Endothelial cell of hepatic sinusoid (primary cell): ENCODE results near the gene TENT4B.
"Not testable (repeated sequence)": the region's sequence is repeated elsewhere in the genome, so short reads cannot be mapped to it uniquely, and the experiment has no call there.

Experiments used
- in situ Hi-C: cut with HindIII; loops from 2 replicates; pipeline ENCODE4 v1.10.0; 2017; ENCODE audit warnings: low sequenced_read_pairs

The TENT4B gene

DNA sequence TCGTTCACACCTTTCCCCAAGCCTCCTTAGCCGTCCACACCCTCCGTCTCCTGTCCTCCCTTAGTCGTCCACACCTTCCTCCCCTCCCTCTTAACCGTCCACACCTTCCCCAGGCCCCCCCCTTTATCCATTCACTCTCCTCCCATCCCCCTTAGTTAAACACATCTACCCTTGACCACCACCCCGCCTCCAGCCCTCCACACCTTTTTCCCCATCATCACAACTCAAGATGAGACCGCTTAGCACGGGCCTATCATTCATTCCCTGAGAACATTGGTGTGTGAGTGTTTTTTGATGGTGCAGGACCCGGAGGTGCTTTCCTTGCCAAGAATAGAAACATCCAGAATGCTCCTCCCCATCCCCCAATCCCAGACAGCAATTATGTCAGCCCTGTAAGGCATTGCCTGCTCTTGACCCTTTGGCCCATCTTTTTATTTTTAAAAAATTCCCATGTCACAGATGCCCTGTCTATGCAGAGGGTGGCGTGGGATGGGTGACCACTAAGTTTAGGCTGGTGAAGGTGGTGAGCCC lies 1.4 kb downstream of the TENT4B start:
- in situ Hi-C loops = no loop called here

DNA sequence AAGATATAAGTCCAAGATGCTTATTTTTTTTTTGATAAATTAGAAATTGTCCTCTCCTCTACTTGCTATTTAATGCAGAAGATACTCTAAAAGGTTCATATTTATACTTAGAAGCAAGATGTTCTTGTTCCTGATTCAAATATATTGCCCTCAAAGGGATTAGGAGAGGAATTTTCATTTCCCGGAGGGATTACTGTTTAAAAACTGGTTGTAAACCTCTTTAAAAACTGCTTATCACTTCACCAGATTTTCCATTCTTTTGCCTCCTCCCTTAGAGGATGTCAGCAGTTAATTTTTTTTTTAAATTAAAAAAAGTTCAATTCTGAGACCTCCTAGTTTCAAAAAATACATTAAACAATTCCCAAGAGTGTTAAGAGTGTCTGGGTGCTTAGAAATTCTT lies 2.8 kb downstream of the TENT4B start:
- in situ Hi-C loops = no loop called here

DNA sequence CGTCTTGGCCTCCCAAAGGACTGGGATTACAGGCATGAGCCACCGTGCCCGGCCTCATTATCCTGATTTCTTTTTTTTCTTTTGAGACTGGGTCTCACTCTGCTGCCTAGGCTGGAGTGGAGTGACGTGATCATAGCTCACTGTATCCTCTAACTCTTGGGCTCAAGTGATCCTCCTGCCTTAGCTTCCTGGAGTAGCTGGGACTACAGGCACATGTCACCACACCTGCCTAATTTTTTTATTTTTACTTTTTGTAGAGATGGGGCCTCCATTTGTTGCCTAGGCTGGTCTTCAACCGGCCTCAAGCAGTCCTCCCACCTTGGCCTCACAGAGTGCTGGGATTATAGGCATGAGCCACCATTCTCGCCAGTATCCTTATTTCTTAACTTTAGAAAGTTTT lies 3.5 kb downstream of the TENT4B start:
- in situ Hi-C loops = no loop called here

DNA sequence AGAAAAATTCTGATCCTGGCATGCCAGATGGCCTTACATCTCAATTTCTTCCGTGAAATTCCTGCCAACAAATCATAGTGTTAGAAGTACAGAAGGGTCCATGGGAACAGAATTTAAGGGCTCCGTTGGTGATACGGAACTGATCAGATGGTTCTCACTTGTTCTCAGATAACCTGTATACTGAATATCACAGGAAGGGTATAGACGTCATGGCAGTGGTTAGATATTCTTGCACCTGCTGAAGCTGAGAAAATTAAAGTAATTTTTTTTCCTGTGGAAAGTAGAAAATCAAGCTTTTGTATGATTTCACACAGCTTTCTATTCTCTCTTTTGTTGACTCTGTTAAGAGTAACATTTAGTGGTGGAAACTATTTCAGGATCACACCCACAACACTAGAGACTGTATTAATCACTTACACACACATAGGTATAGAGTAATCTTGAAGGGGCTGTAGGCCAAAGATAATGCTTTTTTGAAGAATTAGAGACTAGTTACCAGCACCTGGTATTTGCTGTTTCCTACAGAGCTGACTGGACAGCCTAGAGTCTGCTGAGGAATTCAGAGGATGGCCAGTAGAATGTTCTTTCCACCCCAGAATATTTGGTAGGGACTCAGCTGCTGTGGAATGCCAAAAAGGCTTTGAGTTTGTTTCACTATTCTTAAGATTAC lies 7.5 kb downstream of the TENT4B start:
- in situ Hi-C loops = no loop called here

DNA sequence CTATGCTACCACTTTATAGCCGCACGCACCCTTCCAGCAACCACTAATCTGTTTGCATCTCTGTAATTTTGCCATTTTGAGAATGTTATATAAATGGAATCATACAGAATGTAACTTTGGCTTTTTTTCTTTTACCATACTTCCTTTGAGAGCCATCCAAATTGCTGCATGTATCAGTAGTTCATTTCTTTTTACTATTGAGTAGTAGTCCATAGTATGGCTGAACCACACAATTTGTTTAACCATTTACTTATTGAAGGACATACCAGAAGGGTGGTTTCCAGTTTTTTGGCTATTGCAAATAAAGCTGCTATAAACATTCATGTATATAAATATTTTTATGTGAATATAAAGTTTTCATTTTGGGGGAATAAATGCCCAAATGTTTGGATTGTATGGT lies 8.8 kb downstream of the TENT4B start:
- in situ Hi-C loops = no loop called here

DNA sequence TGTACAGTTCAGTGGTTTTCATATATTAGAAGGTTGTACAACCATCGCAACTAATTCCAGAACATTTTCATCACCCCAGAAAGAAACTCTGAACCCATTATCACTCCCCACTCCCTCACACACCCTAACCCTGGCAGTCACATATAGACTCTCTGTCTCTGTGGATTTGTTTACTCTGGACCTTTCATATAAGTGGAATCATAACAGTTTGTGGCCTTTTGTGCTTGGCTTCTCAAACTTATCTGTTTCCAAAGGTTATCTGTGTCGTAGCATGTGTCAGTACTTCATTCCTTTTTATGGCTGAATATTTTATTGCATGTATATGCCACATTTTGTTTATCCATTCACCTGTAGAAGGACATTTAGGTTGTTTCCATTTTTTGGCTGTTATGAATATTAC lies 12.4 kb downstream of the TENT4B start:
- in situ Hi-C loops = no loop called here

DNA sequence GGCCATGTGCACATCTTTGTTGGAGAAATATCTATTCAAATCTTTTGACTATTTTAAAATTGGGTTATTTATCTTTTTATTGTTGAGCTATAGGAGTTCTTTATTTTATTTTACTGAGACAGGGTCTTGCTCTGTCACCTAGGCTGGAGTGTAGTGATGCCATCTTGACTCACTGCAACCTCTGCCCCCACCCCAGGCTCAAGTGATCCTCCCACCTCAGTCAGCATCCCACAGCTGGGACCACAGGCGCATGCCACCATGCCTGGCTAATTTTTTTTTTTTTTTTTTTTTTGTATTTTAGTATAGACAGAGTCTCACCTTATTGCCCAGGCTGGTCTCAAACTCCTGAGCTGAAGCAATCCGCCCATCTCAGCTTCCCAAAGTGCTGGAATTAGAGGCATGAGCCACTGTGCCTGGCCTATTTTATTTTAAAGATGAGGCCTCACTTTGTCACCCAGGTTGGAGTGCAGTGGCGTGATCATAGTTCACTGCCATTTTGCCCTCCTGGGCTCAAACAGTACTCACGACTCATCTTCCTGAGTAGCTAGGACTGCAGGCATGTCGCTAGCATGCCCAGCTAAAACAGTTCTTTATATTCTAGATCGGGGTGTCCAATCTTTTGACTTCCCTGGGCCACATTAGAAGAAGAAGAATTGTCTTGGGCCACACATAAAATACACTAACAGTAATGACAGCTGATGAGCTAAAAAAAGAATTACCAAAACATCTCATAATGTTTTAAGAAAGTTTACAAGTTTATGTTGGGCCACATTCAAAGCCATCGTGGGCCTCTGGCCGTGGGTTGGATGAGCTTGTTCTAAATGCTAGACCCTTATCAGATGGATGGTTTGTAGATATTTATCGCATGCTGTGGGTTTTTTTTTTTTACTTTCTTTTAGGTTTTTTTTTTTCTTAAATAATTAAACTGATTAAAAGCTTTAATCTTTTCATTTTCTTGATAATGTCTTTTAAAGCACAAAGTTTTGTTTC lies 13.7 kb downstream of the TENT4B start:
- in situ Hi-C loops = no loop called here

DNA sequence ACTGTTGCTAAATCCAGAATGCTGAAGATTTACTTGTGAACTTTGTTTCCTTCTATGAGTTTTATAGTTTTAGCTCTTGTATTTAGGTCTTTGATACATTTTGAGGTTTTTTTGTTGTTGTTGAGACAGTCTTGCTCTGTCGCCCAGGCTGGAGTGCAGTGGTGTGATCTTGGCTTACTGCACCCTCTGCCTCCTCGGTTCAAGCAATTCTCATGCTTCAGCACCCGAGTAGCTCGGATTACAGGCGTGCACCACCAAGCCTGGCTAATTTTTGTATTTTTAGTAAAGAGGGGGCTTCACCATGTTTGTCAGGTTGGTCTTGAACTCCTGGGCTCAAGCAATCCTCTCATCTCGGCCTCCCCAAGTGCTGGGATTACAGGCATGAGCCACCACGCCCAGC lies 14.4 kb downstream of the TENT4B start:
- in situ Hi-C loops = no loop called here

DNA sequence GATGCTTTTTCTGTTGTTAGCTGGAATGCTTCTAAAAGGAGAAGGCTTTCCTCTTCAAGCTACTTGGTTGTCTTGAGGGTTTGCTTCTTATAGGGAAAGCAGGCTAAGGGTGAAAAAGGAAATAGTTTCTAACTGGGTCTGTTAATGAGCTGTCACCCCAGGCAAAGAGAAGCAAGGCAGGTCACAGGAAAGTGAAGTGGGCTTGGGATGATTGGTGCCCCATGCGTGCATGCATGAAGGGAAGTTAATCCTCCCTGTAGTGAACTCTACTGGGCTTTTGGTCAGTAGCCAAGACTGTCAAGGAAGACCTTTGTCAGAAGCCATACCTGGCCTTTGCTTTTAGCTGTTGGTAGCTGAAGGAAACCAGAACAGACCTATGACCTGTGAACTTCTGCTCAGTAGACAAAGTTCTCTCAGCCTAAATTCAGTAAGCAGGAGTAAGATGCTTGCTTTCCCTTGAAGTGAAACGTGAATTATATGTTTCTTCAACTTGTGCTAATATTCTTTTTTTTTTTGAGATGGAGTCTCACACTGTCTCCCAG lies 16.5 kb downstream of the TENT4B start:
- in situ Hi-C loops = no loop called here

DNA sequence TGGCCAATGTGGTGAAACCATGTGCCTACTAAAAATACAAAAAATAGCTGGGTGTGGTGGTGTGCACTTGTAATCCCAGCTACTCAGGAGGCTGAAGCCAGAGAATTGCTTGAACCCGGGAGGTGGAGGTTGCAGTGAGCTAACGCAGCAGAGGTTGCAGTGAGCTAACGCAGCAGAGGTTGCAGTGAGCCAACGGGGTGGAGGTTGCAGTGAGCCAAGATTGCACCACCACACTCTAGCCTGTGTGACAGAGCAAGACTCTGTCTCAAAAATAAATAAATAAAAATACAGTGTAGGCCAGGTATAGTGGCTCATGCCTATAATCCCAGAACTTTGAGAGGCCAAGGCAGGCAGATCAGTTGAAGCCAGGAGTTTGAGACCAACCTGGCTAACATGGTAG lies 18.7 kb downstream of the TENT4B start:
- in situ Hi-C loops = not testable (repeated sequence)

DNA sequence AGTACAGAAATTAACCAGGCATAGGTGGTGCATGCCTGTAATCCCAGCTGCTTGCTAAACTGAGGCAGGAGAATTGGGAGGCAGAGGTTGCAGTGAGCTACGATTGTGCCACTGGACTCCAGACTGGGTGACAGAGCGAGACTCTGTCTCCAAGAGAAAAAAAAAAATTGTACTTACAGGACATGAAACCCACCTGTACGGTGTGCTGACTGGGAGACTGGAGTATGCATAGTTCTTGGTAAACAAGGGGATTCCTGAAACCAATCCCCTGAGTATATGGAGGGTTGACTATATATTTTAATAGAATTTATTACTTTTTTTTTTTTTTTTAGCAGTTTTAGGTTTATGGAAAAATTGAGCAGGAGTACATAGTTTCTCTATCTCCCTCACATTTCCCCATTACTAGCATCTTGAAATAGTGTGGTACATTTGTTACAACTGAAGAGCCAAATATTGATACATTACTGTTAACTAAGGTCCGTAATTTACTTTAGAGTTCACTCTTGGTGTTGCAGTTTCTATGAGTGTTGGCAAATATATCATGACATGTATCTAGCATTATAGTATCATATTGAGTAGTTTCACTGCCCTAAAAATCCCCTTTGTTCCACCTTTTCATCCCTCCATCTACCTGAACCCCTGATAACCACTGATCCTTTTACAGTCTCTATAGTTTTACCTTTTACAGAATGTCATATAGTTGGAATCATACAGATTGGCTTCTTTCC lies 19.3 kb downstream of the TENT4B start:
- in situ Hi-C loops = no loop called here

DNA sequence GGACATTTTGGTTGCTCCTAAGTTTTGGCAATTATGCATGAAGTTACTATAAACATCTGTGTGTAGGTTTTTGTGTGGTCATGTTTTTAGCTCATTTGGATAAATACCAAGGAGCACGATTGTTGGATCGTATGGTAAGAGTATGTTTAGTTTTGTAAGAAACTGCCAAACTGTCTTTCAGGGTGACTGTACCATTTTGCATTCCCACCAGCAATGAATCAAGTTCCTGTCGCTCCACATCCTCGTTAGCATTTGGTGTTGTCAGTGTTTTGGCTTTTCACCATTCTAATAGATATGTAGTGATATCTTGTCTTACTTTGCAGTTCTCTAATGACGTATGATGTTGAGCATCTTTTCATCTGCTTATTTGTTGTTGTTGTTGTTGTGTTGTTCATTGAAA lies 20.2 kb downstream of the TENT4B start:
- in situ Hi-C loops = no loop called here

DNA sequence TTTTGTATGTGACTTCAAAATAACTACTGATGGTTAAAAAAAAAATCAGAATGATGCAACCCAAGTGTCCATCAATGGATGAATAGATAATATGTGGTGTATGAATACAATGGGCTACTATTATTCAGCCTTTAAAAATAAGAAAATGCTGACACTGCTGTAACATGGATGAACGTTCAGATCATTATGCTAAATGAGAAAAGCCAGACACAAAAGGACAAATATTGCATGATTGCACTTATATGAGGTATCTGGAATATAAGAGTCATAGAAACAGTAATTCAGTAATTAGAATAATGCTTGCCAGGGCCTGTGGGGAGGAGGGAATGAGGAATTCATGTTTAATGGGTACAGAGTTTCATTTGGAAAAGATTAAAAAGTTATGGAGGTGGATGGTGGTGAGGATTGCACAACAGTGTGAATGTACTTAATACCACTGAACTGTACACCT lies 25.4 kb downstream of the TENT4B start:
- in situ Hi-C loops = no loop called here

DNA sequence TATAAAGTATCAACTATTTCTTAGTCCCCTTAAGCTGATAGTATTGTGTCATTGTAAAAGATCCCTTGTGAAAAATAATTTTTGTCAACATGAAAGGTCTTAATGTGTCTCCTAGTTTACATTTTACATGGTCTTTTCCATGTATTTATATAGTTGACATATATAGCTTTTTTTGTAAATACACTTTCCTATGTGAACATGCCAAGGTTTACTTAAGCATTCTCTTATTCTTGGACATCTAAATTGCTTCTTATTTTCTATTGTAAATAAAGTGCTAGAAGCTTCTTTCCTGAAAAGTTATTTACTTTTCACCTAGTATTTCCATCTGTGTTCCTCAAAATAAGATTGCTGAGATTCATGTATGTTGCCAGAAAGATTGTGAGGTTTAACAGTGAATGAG lies 29.3 kb downstream of the TENT4B start:
- in situ Hi-C loops = no loop called here

DNA sequence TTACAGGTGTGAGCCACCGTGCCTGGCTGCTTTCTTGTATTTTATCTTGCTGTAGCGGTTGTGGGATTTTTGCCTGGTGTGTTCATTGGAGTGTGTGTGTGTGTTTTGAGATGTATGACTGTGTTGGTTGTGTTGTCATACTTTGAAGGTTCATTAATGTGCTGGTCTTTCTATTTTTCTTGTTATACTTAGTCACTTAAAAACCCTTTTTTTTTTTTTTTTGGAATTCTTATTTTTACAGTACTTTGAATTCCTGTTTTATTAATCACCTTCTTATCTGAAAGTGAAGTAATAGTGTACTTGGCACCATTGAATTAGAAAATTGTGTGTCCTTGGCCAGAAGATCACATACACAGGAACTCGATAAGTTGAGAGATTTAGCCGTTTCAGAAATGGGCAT lies 30.2 kb downstream of the TENT4B start:
- in situ Hi-C loops = no loop called here

DNA sequence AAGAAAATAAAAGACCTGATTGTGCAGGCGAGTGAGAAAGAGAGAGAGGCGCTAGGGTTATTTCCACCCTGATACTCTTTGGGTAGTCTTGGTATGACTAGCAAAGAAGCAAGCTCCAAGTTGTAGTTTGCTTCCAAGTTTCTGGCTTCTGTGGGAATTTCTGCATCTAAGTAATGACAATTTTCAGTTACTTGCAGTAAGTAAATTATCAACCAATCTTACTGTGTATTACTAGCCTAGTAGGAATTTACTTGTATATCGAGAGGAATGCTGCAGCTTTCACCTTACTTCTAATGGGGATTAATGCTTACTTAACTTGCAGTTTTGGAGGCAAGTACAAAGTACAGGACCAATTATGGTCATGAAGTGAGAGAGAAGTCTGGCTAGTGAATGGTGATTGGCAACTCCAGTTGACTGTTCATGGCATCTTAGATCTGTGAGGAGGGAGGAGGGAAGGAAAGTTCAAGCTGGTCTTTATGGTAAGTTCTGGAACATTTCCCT lies 31.9 kb downstream of the TENT4B start:
- in situ Hi-C loops = no loop called here

DNA sequence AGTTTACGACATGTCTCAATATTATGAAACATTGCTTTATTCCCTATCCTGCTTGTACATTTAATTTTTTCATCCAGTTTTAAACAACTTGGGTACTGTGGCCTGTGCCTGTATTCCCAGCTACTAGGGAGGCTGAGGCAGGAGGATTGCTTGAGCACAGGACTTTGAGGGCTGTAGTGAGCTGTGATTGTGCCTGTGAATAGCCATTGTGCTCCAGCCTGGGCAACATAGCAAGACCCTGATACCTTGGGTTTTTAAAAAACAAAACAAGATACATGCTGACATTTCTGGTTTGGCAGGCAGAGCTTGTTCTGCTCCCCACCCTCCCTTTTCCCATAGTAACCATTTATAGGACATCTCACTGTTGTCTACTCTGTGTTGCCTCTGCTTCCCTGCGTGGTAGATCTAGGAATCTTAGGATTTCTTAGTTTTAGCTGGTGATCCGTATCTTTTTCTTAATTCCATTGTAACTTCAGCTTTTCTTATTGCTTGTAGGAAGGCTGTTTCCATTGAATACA lies 35.6 kb downstream of the TENT4B start:
- in situ Hi-C loops = no loop called here

DNA sequence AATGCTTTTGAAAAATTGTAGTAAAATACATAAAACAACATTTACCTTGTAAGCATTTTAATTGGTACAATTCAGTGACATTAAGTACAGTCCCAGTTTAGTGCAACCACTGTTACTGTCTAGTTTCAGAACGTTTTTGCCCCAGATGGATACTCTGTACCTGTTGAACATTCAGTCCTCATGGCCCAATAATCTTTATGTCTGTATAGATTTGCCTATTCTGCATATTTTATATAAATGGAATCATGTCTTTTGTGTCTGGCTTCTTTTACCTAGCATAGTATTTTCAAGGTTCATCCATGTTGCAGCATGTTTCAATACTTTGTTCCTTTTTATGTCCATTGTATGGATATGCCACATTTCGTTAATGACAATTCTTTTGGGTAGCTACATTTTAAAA lies 37.2 kb downstream of the TENT4B start:
- in situ Hi-C loops = no loop called here

DNA sequence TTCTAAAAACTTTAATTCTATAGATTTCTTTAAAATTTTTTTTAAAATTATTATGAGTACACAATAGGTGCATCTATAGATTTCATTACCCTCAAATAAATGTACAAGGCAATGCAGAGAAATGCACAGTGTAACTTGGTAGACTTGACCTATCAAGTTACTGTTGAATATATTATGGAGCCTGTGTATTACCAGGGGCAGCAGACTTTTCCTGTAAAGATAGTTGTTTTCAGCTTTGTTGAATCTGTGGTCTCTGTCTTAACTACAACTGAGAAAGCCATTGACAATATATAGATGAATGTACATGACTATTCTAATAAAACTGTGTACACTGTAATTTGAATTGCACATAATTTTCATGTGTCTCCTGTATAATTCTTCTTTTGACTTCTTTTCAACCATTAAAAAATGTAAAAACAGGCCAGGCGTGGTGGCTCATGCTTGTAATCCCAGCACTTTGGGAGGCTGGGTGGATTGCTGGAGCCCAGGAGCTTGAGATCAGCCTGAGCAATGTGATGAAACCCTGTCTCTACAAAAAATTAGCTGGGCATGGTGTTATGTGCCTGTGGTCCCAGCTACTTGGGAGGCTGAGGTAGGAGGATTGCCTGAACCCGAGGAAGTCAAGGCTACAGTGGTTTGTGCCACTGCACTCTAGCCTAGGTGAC lies 39.4 kb downstream of the TENT4B start:
- in situ Hi-C loops = no loop called here

DNA sequence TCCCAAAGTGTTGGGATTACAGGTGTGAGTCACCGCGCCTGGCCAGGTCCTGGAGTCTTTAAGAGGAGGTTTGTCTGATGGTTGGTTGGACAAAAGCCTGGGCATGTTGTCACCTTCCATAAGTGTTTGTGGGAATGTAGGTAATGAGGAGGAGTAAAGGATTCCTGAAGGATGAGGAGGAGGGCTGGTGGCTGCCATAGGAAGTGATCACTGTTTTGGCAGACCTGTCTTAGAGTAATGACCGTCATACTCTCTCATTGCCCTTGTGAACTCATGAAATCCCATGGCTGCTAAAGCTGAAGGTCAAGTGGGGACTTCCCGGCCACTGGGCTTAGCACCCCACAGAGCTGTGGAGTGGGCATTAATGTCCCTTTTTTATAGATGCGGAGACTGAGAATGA lies 40.5 kb downstream of the TENT4B start:
- in situ Hi-C loops = no loop called here
